SK-N-SH (cell line): Measurements from ENCODE around the gene LRTM2. TPM values are rescaled to one million over a fixed set of nuclear protein-coding genes. Genes with fewer than 3 reads are reported as not detected.

Experiments used
- CTCF ChIA-PET: fragments of 300-600, 350-600 bp; formaldehyde crosslinking; extraction: SDS; loops from one replicate; lab custom pipeline; 2021; lab: Yijun Ruan, JAX
- POLR2A ChIA-PET: fragments of 350-600 bp; sonication (Branson Sonifier 250); formaldehyde crosslinking; extraction: SDS; loops from one replicate; lab custom pipeline; 2020; ENCODE audit warnings: antibody characterized with exemption, inconsistent platforms; lab: Yijun Ruan, JAX
- DNase-seq: peaks from one replicate; pipeline ENCODE4 v3.0.0; 2012
- H2AFZ ChIP-seq: fragments of 200-600 bp; sonication (generic); 2 replicates; pipeline ENCODE4 v1.8.1; 2016; ENCODE audit warnings: antibody characterized with exemption, mild to moderate bottlenecking, low read depth
- H3F3A ChIP-seq: fragments of 200-600 bp; sonication (generic); replicated peaks from 2 replicates; pipeline ENCODE3; 2016; ENCODE audit warnings: antibody characterized with exemption, mild to moderate bottlenecking; ENCODE audit not compliant: insufficient read depth
- H3K27ac ChIP-seq, 2 experiments: fragments of 200-500 bp in 1 of 2; fragments of 200-600 bp in 1 of 2; sonication (Bioruptor generic) in 1 of 2; sonication (generic), shearing (Covaris generic) in 1 of 2; 2 replicates each; pipeline versions ENCODE4 v1.5.1 to v1.6.1; 2014 to 2016; ENCODE audit warnings: low read depth in 2 of 2, inconsistent platforms in 1 of 2, low read length in 1 of 2, mild to moderate bottlenecking in 1 of 2, mixed read lengths in 1 of 2
- H3K27me3 ChIP-seq: fragments of 200-600 bp; sonication (generic), shearing (Covaris generic); 2 replicates; pipeline ENCODE4 v1.6.1; 2016; ENCODE audit warnings: mixed run types; ENCODE audit not compliant: insufficient read depth
- H3K36me3 ChIP-seq, 2 experiments: fragments of 200-500 bp in 1 of 2; fragments of 200-600 bp in 1 of 2; sonication (Bioruptor generic) in 1 of 2; sonication (generic) in 1 of 2; replicated peaks in 1 of 2; 2 replicates each; pipeline versions ENCODE3 to v1.5.1; 2014 to 2016; ENCODE audit warnings: low read length in 1 of 2, mild to moderate bottlenecking in 1 of 2; ENCODE audit not compliant: insufficient read depth in 2 of 2, control insufficient read depth in 1 of 2
- H3K4me1 ChIP-seq, 2 experiments: fragments of 200-500 bp in 1 of 2; fragments of 200-600 bp in 1 of 2; sonication (Bioruptor generic) in 1 of 2; sonication (generic), shearing (Covaris generic) in 1 of 2; 2 replicates each; pipeline versions ENCODE4 v1.5.1 to v1.6.1; 2014 to 2016; ENCODE audit warnings: low read depth in 1 of 2, low read length in 1 of 2, mixed run types in 1 of 2; ENCODE audit not compliant: insufficient read depth in 2 of 2, control insufficient read depth in 1 of 2
- H3K4me2 ChIP-seq: fragments of 200-600 bp; sonication (generic), shearing (Covaris generic); 2 replicates; pipeline ENCODE4 v1.6.1; 2017; ENCODE audit warnings: mixed run types
- H3K4me3 ChIP-seq, 2 experiments: fragments of 200-500 bp in 1 of 2; fragments of 200-600 bp in 1 of 2; sonication (Bioruptor generic) in 1 of 2; sonication (generic), shearing (Covaris generic) in 1 of 2; 2 replicates each; pipeline versions ENCODE4 v1.5.1 to v1.8.1; 2014 to 2016; ENCODE audit warnings: low read depth in 2 of 2, inconsistent platforms in 1 of 2, low read length in 1 of 2, mild to moderate bottlenecking in 1 of 2, mixed read lengths in 1 of 2, moderate library complexity in 1 of 2
- H3K79me2 ChIP-seq: fragments of 200-600 bp; sonication (generic); 2 replicates; pipeline ENCODE4 v1.8.1; 2017; ENCODE audit warnings: mild to moderate bottlenecking; ENCODE audit not compliant: insufficient read depth
- H3K9ac ChIP-seq: fragments of 200-600 bp; sonication (generic); 2 replicates; pipeline ENCODE4 v1.6.1; 2017; ENCODE audit warnings: mixed run types
- H3K9me2 ChIP-seq: fragments of 200-600 bp; sonication (generic); 2 replicates; pipeline ENCODE4 v1.6.1; 2017; ENCODE audit warnings: mixed run types
- H3K9me3 ChIP-seq: fragments of 200-600 bp; sonication (generic); 2 replicates; pipeline ENCODE4 v1.6.1; 2017; ENCODE audit warnings: mixed run types, mild to moderate bottlenecking, moderate library complexity
- H4K20me1 ChIP-seq: fragments of 200-600 bp; sonication (generic); 2 replicates; pipeline ENCODE4 v1.6.1; 2017; ENCODE audit warnings: mild to moderate bottlenecking, mixed run types; ENCODE audit not compliant: insufficient read depth
- ELF1 ChIP-seq: IDR thresholded peaks from 2 replicates; pipeline ENCODE4 v1.4.0; 2012
- EP300 ChIP-seq, 2 experiments: IDR thresholded peaks; 2 replicates each; pipeline versions ENCODE4 v1.4.0 to v1.6.1; 2012; ENCODE audit warnings: borderline replicate concordance in 1 of 2, low read depth in 1 of 2, low read length in 1 of 2
- GATA2 ChIP-seq: sonication (generic); formaldehyde crosslinking; IDR thresholded peaks from 2 replicates; pipeline ENCODE4 v1.5.0; 2020; ENCODE audit warnings: mild to moderate bottlenecking, missing genetic modification reagents
- MXI1 ChIP-seq: IDR thresholded peaks from 2 replicates; pipeline ENCODE4 v1.6.1; 2012; ENCODE audit warnings: mild to moderate bottlenecking, low read depth, low read length, improper control_type of control experiment
- NFIC ChIP-seq: IDR thresholded peaks from 2 replicates; pipeline ENCODE4 v1.4.0; 2012; ENCODE audit warnings: borderline replicate concordance
- REST ChIP-seq: IDR thresholded peaks from 2 replicates; pipeline ENCODE4 v1.6.1; 2012; ENCODE audit warnings: mild to moderate bottlenecking, low read depth, low read length, moderate library complexity
- RFX5 ChIP-seq: IDR thresholded peaks from 2 replicates; pipeline ENCODE4 v1.6.1; 2012; ENCODE audit warnings: mild to moderate bottlenecking, improper control_type of control experiment, low read length
- RXRA ChIP-seq: IDR thresholded peaks from 2 replicates; pipeline ENCODE4 v1.4.0; 2012; ENCODE audit warnings: low read depth, mild to moderate bottlenecking, borderline replicate concordance
- SMC3 ChIP-seq: IDR thresholded peaks from 2 replicates; pipeline ENCODE4 v1.6.1; 2012; ENCODE audit warnings: low read depth, low read length, improper control_type of control experiment
- WGBS: methylation state at CpG from one replicate; pipeline ENCODE4 v1.1.6; 2017; ENCODE audit warnings: low lambda C conversion rate; 5-methylcytosine and 5-hydroxymethylcytosine counted together
- polyA plus RNA-seq, 3 experiments: library from polyadenylated mRNA; depleted of rRNA; stranded (reverse); fragments of >200 nt; gene quantifications; 2 replicates each; pipeline ENCODE4 v1.2.3, GENCODE V29; 2012
- TF ChIP-seq, protein P1 (sequence below): fragments of 200-600 bp; sonication (generic); IDR thresholded peaks from 2 replicates; pipeline ENCODE4 v1.6.1; 2017; ENCODE audit warnings: antibody characterized with exemption, mild to moderate bottlenecking, moderate library complexity

LRTM2 gene
- polyA plus RNA-seq, 1 of the 3 experiments (the other 2 are of a cell fraction) = not detected

DNA sequence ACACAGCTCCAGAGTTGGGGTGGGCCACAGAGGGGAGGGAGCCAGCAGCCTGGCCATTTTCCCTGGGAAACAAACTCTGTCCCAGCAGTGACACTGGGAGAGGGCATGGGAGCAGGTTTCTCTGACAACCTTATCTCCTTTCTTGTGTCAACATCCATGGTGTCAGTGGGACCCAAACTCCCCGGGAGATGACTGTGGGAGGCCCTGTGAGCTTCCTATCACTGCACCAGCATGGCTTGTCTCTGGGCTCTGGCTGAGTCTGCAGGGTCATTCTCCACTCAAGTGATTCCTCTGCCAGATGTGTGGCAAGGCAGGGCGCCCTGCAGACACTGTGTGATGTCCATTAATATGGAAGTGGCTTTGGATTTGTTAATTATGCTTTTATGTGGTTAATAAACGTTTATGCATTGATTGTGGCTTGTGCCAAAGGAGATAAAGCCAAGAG, 10.1 kb downstream of the LRTM2 start:
- no peaks in the 10 kb centered on the region for H3K9me2 ChIP-seq
- H3K79me2 ChIP-seq = no peaks in the 10 kb centered on the region
- TF ChIP-seq RFX5 (peak; percentile 55; the same call in 1 of the 2 replicates), RXRA (no peak), EP300 (IDR thresholded peaks at IDR 0.05; ENCODE audit: borderline replicate concordance in 1 of 2, low read depth in 1 of 2, low read length in 1 of 2) (peak in 1 of 2 experiments; percentile 71; a peak in 2 of 4 replicates), GATA2 (peak; percentile 59), MXI1 (peak; percentile 34; the same call in 1 of the 2 replicates), SMC3 (no peak)
- peak overlapping the region in 1 of 2 experiments; percentile 85; a peak in 2 of 4 replicates for H3K27ac ChIP-seq
- no peak overlapping the region for H2AFZ ChIP-seq
- ChIA-PET CTCF (interaction anchor here (1.1 to 3.1 kb wide), 4 partner anchors 25 to 178 kb away, joined by 3 to 13 read pairs (median 4); no protein-coding TSS in a partner anchor), POLR2A (no interaction called here)
- no peak overlapping the region for H3K9ac ChIP-seq
- H3K9me3 ChIP-seq = no peaks in the 10 kb centered on the region
- H3K4me3 ChIP-seq = no peak overlapping the region
- peaks cover 0 to 67% of the 10 kb centered on the region in 2 experiments; a peak in 2 of 4 replicates for H3K4me1 ChIP-seq
- peak; percentile 85 for DNase-seq
- no peaks in the 10 kb centered on the region for H4K20me1 ChIP-seq
- H3K36me3 ChIP-seq = no peaks in the 10 kb centered on the region
- no peak overlapping the region for H3K4me2 ChIP-seq
- no peaks in the 10 kb centered on the region for H3F3A ChIP-seq
- no peaks in the 10 kb centered on the region for H3K27me3 ChIP-seq
- WGBS = 7% methylated on average over 3 of the region's 3 CpGs

DNA sequence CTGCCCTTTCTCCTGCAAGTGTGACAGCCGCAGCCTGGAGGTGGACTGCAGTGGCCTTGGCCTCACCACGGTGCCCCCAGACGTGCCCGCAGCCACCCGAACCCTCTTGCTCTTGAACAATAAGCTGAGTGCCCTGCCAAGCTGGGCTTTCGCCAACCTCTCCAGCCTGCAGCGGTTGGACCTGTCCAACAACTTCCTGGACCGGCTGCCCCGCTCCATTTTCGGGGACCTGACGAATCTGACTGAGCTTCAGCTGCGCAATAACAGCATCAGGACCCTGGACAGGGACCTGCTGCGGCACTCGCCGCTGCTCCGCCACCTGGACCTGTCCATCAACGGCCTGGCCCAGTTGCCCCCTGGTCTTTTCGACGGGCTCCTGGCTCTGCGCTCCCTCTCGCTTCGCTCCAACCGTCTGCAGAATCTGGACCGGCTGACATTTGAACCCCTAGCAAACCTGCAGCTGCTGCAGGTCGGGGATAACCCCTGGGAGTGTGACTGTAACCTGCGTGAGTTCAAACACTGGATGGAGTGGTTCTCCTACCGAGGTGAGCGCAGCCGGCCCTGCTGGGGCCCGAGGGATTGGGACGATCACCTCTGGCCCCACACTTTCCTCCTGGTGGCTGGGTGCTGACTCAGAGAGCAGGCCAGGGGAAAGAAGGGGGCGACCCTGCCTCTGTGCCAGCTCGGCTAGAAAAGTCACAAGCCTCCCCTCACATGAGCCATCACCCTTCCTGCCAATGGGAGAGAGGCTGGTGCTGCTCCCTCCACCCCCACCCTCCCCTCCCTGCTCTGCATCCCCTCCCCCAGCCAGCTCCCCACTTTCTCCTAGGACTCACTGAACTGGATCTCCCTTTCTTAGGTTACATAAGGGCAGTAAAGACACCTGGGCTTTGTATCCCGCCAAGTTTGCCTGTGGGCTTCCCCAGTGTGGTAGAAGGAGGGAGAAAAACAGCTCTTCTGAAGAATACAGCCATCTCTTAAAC, 10.9 kb downstream of the LRTM2 start:
- Histone ChIP-seq H3F3A (no peaks in the 10 kb centered on the region), H3K27ac (peak overlapping the region in 1 of 2 experiments; percentile 85; a peak in 2 of 4 replicates), H3K9me2 (no peaks in the 10 kb centered on the region), H3K9ac (no peak overlapping the region), H3K27me3 (no peaks in the 10 kb centered on the region), H2AFZ (no peak overlapping the region), H3K4me2 (no peak overlapping the region), H4K20me1 (no peaks in the 10 kb centered on the region), H3K4me3 (no peak overlapping the region), H3K4me1 (peaks cover 0 to 72% of the 10 kb centered on the region in 2 experiments; a peak in 2 of 4 replicates), H3K36me3 (no peaks in the 10 kb centered on the region), H3K79me2 (no peaks in the 10 kb centered on the region), H3K9me3 (no peaks in the 10 kb centered on the region)
- POLR2A ChIA-PET = no interaction called here
- TF ChIP-seq ELF1 (no peak), REST (peak; percentile 94), NFIC (no peak), RFX5 (no peak)
- TF ChIP-seq, protein P1, sequence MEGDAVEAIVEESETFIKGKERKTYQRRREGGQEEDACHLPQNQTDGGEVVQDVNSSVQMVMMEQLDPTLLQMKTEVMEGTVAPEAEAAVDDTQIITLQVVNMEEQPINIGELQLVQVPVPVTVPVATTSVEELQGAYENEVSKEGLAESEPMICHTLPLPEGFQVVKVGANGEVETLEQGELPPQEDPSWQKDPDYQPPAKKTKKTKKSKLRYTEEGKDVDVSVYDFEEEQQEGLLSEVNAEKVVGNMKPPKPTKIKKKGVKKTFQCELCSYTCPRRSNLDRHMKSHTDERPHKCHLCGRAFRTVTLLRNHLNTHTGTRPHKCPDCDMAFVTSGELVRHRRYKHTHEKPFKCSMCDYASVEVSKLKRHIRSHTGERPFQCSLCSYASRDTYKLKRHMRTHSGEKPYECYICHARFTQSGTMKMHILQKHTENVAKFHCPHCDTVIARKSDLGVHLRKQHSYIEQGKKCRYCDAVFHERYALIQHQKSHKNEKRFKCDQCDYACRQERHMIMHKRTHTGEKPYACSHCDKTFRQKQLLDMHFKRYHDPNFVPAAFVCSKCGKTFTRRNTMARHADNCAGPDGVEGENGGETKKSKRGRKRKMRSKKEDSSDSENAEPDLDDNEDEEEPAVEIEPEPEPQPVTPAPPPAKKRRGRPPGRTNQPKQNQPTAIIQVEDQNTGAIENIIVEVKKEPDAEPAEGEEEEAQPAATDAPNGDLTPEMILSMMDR = no peak
- DNase-seq = peak; percentile 38
- 68% methylated on average over 28 of the region's 34 CpGs for WGBS
- CTCF ChIA-PET = interaction anchor here (1.1 to 3.1 kb wide), 5 partner anchors 26 to 203 kb away, joined by 3 to 13 read pairs (median 5); no protein-coding TSS in a partner anchor
